GM12878 (cell line): Measurements from ENCODE around the gene EXD3. TPM values are rescaled to one million over a fixed set of nuclear protein-coding genes. Genes with fewer than 3 reads are reported as not detected.
A peak's percentile ranks its signal among the peaks of the same experiment; 100 is the strongest.

ENCODE experiments used
- ATAC-seq: fragments of 200-7000 bp; cut with Tn5 transposase; 3 replicates; pipeline ENCODE4 v1.9.1; 2020; ENCODE audit warnings: mild to moderate bottlenecking, moderate library complexity
- BruUV-seq: library from RNA; stranded (reverse); fragments of 400-500 nt; replicated peaks from 2 replicates; lab custom pipeline; 2021; lab: Mats Ljungman, UMichigan
- CTCF ChIA-PET: fragments of 300-600 bp; sonication (Branson Sonifier 250); formaldehyde crosslinking; extraction: SDS; loops from one replicate; lab custom pipeline; 2021; ENCODE audit warnings: inconsistent platforms; lab: Yijun Ruan, JAX
- POLR2A ChIA-PET: fragments of 350-600 bp; formaldehyde crosslinking; extraction: SDS; loops from one replicate; lab custom pipeline; 2021; ENCODE audit warnings: inconsistent platforms; lab: Charles Lee
- RAD21 ChIA-PET: fragments of 300-600 bp; sonication (Branson Sonifier 250); formaldehyde crosslinking; loops from one replicate; lab custom pipeline; 2023; ENCODE audit warnings: antibody characterized with exemption; ENCODE audit not compliant: unreplicated experiment; lab: Charles Lee
- SMC1A ChIA-PET: fragments of 300-600 bp; sonication (Branson Sonifier 250); formaldehyde crosslinking; loops from one replicate; lab custom pipeline; 2023; ENCODE audit not compliant: unreplicated experiment, uncharacterized antibody; lab: Charles Lee
- DNase-seq: peaks from one replicate; pipeline ENCODE4 v3.0.0-alpha.2; 2011; ENCODE audit warnings: low read depth, low spot score
- FAIRE-seq: peaks from 3 replicates; lab custom pipeline; 2011; peaks lifted over from hg19 to GRCh38; lab: Jason Lieb, UNC
- H2AFZ ChIP-seq: 2 replicates; pipeline ENCODE4 v1.6.0; 2011; ENCODE audit warnings: low read depth, low read length, control low read depth; ENCODE audit not compliant: control insufficient read depth
- H3K27ac ChIP-seq: 2 replicates; pipeline ENCODE4 v1.5.1; 2011; ENCODE audit warnings: control low read depth; ENCODE audit not compliant: control insufficient read depth, insufficient read depth
- H3K27me3 ChIP-seq, 2 experiments: replicated peaks in 1 of 2; 2 replicates each; pipeline versions ENCODE4 v1.6.0 to v1.6.1; 2011; ENCODE audit warnings: low read length in 1 of 2; ENCODE audit not compliant: control insufficient read depth in 2 of 2, insufficient read depth in 2 of 2
- H3K36me3 ChIP-seq, 2 experiments: 2 replicates each; pipeline ENCODE4 v1.5.1; 2011; ENCODE audit warnings: low read length in 1 of 2; ENCODE audit not compliant: control insufficient read depth in 2 of 2, insufficient read depth in 2 of 2
- H3K4me1 ChIP-seq: 2 replicates; pipeline ENCODE4 v1.6.1; 2011; ENCODE audit warnings: mild to moderate bottlenecking, low read length, moderate library complexity, mixed read lengths; ENCODE audit not compliant: control insufficient read depth, insufficient read depth
- H3K4me2 ChIP-seq: 2 replicates; pipeline ENCODE4 v1.6.0; 2011; ENCODE audit warnings: control low read depth; ENCODE audit not compliant: control insufficient read depth, insufficient read depth
- H3K4me3 ChIP-seq: fragments of 200-600 bp; sonication (generic); 2 replicates; pipeline ENCODE4 v1.5.1; 2016
- H3K79me2 ChIP-seq: 2 replicates; pipeline ENCODE4 v1.6.0; 2011; ENCODE audit warnings: low read length; ENCODE audit not compliant: control insufficient read depth, insufficient read depth
- H3K9ac ChIP-seq: 2 replicates; pipeline ENCODE4 v1.8.0; 2011; ENCODE audit warnings: low read length, control low read depth, mixed read lengths; ENCODE audit not compliant: control insufficient read depth, insufficient read depth
- H3K9me3 ChIP-seq: replicated peaks from 3 replicates; pipeline ENCODE4 v1.5.1; 2011; ENCODE audit warnings: mild to moderate bottlenecking, low read length; ENCODE audit not compliant: control insufficient read depth, insufficient read depth
- H4K20me1 ChIP-seq: 2 replicates; pipeline ENCODE4 v1.6.0; 2011; ENCODE audit not compliant: control insufficient read depth, insufficient read depth
- CBX3 ChIP-seq: fragments of 200-600 bp; sonication (generic); IDR thresholded peaks from 2 replicates; pipeline ENCODE4 v1.6.1; 2016; ENCODE audit warnings: low read depth, borderline replicate concordance
- HDGF ChIP-seq: fragments of 450-650 bp; IDR thresholded peaks from 2 replicates; pipeline ENCODE4 v1.6.1; 2016; ENCODE audit warnings: antibody characterized with exemption
- JUNB ChIP-seq: IDR thresholded peaks from 2 replicates; pipeline ENCODE4 v1.6.1; 2016; ENCODE audit warnings: antibody characterized with exemption, mild to moderate bottlenecking
- MEF2A ChIP-seq: IDR thresholded peaks from 2 replicates; pipeline ENCODE4 v1.6.1; 2011; ENCODE audit warnings: low read depth, mild to moderate bottlenecking, low read length, moderate library complexity; ENCODE audit not compliant: insufficient read depth
- MTA2 ChIP-seq: fragments of 450-650 bp; IDR thresholded peaks from 2 replicates; pipeline ENCODE4 v1.6.1; 2016; ENCODE audit warnings: low read depth, mild to moderate bottlenecking, moderate library complexity
- NFXL1 ChIP-seq: fragments of 450-650 bp; IDR thresholded peaks from 2 replicates; pipeline ENCODE4 v1.6.1; 2017; ENCODE audit warnings: antibody characterized with exemption, mild to moderate bottlenecking, borderline replicate concordance
- POLR2A ChIP-seq: IDR thresholded peaks from 2 replicates; pipeline ENCODE4 v1.6.1; 2011; ENCODE audit warnings: low read depth, mild to moderate bottlenecking, low read length
- RAD51 ChIP-seq: fragments of 450-650 bp; IDR thresholded peaks from 2 replicates; pipeline ENCODE4 v1.6.1; 2016; ENCODE audit warnings: moderate library complexity, mild to moderate bottlenecking, inconsistent platforms
- TAF1 ChIP-seq: IDR thresholded peaks from 2 replicates; pipeline ENCODE4 v1.6.1; 2011; ENCODE audit warnings: mild to moderate bottlenecking, low read depth, low read length, borderline replicate concordance
- ZNF207 ChIP-seq: fragments of 450-650 bp; IDR thresholded peaks from 2 replicates; pipeline ENCODE4 v1.6.1; 2014; ENCODE audit warnings: antibody characterized with exemption, mild to moderate bottlenecking, borderline replicate concordance
- ZNF274 ChIP-seq: IDR thresholded peaks from one replicate; pipeline ENCODE4 v1.8.0; 2011; ENCODE audit not compliant: insufficient read length, insufficient read depth
- ZSCAN29 ChIP-seq: fragments of 450-650 bp; IDR thresholded peaks from 2 replicates; pipeline ENCODE4 v1.6.1; 2017; ENCODE audit warnings: mild to moderate bottlenecking, moderate library complexity
- WGBS: methylation state at CpG from one replicate; pipeline ENCODE4 v1.1.6; 2016; ENCODE audit warnings: low lambda C conversion rate; ENCODE audit not compliant: insufficient replicate concordance, insufficient coverage; ENCODE audit errors: missing lambda C conversion rate; 5-methylcytosine and 5-hydroxymethylcytosine counted together
- in situ Hi-C: fragments of 300-500 bp; cut with MboI; formaldehyde crosslinking; loops from 9 replicates; pipeline ENCODE4 v1.14.3; 2018; ENCODE audit warnings: mixed read lengths
- intact Hi-C: fragments of 100-400 bp; cut with micrococcal nuclease; formaldehyde crosslinking; loops from one replicate; pipeline ENCODE4 v1.14.2; 2022; ENCODE audit not compliant: unreplicated experiment
- polyA plus RNA-seq, 11 experiments: library from polyadenylated mRNA; depleted of rRNA in 4 of 11; unstranded in 6 of 11; stranded (reverse) in 5 of 11; fragments of >200 nt; fragmentation: Nextera tagmentation in 4 of 11; fragmentation: Illumina TruSeq in 1 of 11; extraction: Ambion mirVana in 4 of 11; extraction: Trizol in 1 of 11; gene quantifications; 1 replicate in 1 of 11; 2 replicates in 10 of 11; pipeline versions ENCODE4 v1.2.1 to v1.2.3, GENCODE V29; 2011 to 2016; ENCODE audit warnings: inconsistent platforms in 2 of 11, missing spikeins in 2 of 11, low read depth in 1 of 11
- total RNA-seq, 4 experiments: library from RNA; depleted of rRNA in 3 of 4; stranded (reverse); fragments of >200 nt in 3 of 4; fragmentation: Illumina TruSeq in 1 of 4; extraction: Trizol in 1 of 4; gene quantifications; 2 replicates each; pipeline versions ENCODE4 v1.2.1 to v1.2.3, GENCODE V29; 2013 to 2021
- TF ChIP-seq, protein P1 (sequence below): IDR thresholded peaks from 2 replicates; pipeline ENCODE4 v1.6.1; 2012; ENCODE audit warnings: low read depth, low read length, improper control_type of control experiment

Gene EXD3
- total and polyA plus RNA-seq, 10 of the 15 experiments (the other 5 are each of a cell fraction or from before 2014, with no cell fraction given) = 0.21 to 7.1 (median 3.6) TPM

DNA sequence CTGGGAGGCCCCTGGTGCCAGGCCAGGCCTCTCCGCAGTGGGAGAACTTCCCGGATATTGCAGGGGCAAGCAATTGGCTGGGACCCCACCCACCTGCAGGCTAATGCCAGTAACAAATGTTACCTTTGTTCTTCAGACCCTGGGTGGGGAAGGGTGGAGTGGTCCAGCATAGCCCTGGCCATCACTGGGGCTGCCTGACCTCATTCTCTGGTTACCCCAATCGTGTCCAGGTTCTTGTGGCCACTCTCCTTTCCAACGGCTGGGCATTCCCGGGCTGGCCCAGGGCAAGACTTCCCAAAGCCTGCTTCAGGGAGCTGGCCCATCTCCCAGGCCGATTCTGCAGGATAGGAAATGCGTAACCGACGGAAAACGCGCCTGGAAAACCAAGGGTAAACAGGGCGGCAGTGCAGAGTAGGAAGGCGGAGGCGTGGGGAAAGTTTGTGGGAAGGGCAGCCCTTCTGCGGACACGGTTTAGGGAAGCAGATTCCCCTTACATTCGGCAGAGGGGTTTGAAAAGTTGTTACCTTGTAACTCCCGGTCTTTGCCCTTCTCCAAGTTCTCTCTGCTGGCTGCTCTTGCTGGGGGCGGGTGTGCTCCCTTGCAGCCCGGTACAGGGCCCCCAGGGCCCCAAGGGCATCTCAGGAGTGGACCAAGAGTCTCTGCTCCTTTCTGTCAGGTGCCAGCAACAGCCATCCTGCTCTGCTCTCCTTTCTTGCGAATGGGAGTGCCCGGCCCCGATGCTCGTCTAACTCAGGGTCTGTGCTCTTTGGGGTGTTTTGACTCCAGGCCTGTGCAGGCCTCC, 124.4 kb downstream of the EXD3 start:
- ChIA-PET RAD21 (no interaction called here), CTCF (interaction anchor here (0.6 to 2.5 kb wide), 3 partner anchors 12 to 208 kb away, joined by 3 to 5 read pairs (median 3); no protein-coding TSS in a partner anchor), SMC1A (no interaction called here), POLR2A (interaction anchor here (1.1 kb wide), 1 partner anchor 147 kb away, joined by 3 read pairs; no protein-coding TSS in a partner anchor)
- no peak for TF ChIP-seq MTA2
- TF ChIP-seq, protein P1, sequence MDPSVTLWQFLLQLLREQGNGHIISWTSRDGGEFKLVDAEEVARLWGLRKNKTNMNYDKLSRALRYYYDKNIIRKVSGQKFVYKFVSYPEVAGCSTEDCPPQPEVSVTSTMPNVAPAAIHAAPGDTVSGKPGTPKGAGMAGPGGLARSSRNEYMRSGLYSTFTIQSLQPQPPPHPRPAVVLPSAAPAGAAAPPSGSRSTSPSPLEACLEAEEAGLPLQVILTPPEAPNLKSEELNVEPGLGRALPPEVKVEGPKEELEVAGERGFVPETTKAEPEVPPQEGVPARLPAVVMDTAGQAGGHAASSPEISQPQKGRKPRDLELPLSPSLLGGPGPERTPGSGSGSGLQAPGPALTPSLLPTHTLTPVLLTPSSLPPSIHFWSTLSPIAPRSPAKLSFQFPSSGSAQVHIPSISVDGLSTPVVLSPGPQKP = no peak
- TF ChIP-seq RAD51 = no peak
- no peak for TF ChIP-seq HDGF
- TF ChIP-seq TAF1 = no peak
- no peak for TF ChIP-seq JUNB
- no peak for TF ChIP-seq POLR2A
- no peak for TF ChIP-seq MEF2A
- no peak for TF ChIP-seq ZSCAN29
- TF ChIP-seq NFXL1 = no peak
- no peak for TF ChIP-seq CBX3
- TF ChIP-seq ZNF274 = no peak
- TF ChIP-seq ZNF207 = no peak
- Histone ChIP-seq H2AFZ (no peak overlapping the region), H3K4me2 (peak overlapping the region; percentile 17; the same call in 1 of the 2 replicates), H3K27ac (no peak overlapping the region), H3K9ac (no peak overlapping the region), H3K36me3 (no peaks in the 10 kb centered on the region), H3K79me2 (no peaks in the 10 kb centered on the region; the same call in 1 of the 2 replicates), H3K4me1 (peaks cover 23% of the 10 kb centered on the region), H4K20me1 (no peaks in the 10 kb centered on the region), H3K4me3 (no peak overlapping the region), H3K9me3 (peaks cover 2% of the 10 kb centered on the region; the same call in 2 of the 3 replicates), H3K27me3 (no peaks in the 10 kb centered on the region; a peak in 1 of 4 replicates)
- intact Hi-C loops = loop anchor here (10.0 kb wide), 1 partner anchor 226 kb away; no protein-coding TSS in a partner anchor
- no peak for FAIRE-seq
- no TSS peak for BruUV-seq
- no peak for DNase-seq
- no peak for ATAC-seq
- WGBS = 64% methylated on average over 24 of the region's 24 CpGs
- in situ Hi-C loops = no loop called here
